ENCODE data around the gene HTN1. TPM values are rescaled to one million over a fixed set of nuclear protein-coding genes. Genes with fewer than 3 reads are reported as not detected.

Gene HTN1
- not detected for total RNA-seq

DNA sequence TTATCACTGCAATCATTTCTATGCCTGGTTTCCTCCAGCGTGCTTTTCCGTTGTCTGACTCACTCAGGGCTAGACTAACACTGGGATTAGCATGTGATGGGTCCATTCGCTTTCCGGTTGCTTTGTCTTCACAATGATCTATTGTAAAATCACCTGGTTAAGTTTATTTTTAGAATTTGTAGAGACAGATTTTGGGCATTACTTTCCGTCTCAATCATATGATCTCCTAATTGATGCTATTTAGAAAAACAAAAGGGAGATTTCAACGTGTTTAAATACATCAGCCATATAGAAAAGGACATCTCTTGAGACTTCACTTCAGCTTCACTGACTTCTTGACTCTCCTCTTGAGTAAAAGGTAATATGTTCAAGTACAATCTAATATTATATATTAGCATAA, at the start of gene HTN1:
Gene HTN1, plus strand, starts transcription at position 301 of the 400 bp plus-strand sequence. CDS start 2,639 bp downstream, outside the sequence.

DNA sequence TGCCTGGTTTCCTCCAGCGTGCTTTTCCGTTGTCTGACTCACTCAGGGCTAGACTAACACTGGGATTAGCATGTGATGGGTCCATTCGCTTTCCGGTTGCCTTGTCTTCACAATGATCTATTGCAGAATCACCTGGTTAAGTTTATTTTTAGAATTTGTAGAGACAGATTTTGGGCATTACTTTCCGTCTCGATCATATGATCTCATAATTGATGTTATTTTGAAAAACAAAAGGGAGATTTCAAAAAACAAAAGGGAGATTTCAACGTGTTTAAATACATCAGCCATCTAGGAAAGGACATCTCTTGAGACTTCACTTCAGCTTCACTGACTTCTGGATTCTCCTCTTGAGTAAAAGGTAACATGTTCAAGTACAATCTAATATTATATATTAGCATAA, 22.1 kb upstream of the HTN1 start, which contains the start of gene HTN3:
Gene HTN3, plus strand, starts transcription at position 301 of the 400 bp plus-strand sequence. CDS start 2,282 bp downstream, outside the sequence.

Other genes starting within 250 kb of the HTN1 start
- gene SULT1E1, start 190.3 kb upstream of the HTN1 start, total RNA-seq = 12.7 TPM
- not detected for gene CSN1S1, start 119.4 kb upstream of the HTN1 start, total RNA-seq
- gene CSN2, start 84.7 kb upstream of the HTN1 start, total RNA-seq = not detected
- not detected for gene STATH, start 54.5 kb upstream of the HTN1 start, total RNA-seq
- not detected for gene HTN3, start 22.0 kb upstream of the HTN1 start, total RNA-seq
- gene PRR27, start 103.8 kb downstream of the HTN1 start, total RNA-seq = not detected
- gene ODAM, start 145.3 kb downstream of the HTN1 start, total RNA-seq = not detected
- gene FDCSP, start 175.7 kb downstream of the HTN1 start, total RNA-seq = not detected
- gene CSN3, start 192.2 kb downstream of the HTN1 start, total RNA-seq = not detected

Data from diencephalon (tissue), 1 donor.